Upper lobe of right lung (tissue), 1 donor: Measurements from ENCODE around the gene CTDSPL. TPM values are rescaled to one million over a fixed set of nuclear protein-coding genes. Genes with fewer than 3 reads are reported as not detected.

Experiments used
- ATAC-seq: fragments of 200-7000 bp; cut with Tn5 transposase; one replicate; pipeline ENCODE4 v1.9.1; 2020; ENCODE audit warnings: mild to moderate bottlenecking, moderate library complexity
- DNase-seq: peaks from one replicate; pipeline ENCODE4 v3.0.0-alpha.2; 2020
- H3K27ac ChIP-seq: fragments of 200-600 bp; one replicate; pipeline ENCODE4 v1.8.0; 2022
- H3K27me3 ChIP-seq: fragments of 200-600 bp; one replicate; pipeline ENCODE4 v1.8.0; 2022; ENCODE audit warnings: mild to moderate bottlenecking
- H3K36me3 ChIP-seq: fragments of 200-600 bp; one replicate; pipeline ENCODE4 v1.8.0; 2022
- H3K4me1 ChIP-seq: fragments of 200-600 bp; one replicate; pipeline ENCODE4 v1.8.0; 2022
- H3K4me3 ChIP-seq: fragments of 200-600 bp; one replicate; pipeline ENCODE4 v1.8.0; 2022; ENCODE audit warnings: mild to moderate bottlenecking
- H3K9me3 ChIP-seq: fragments of 200-600 bp; one replicate; pipeline ENCODE4 v1.8.0; 2022
- intact Hi-C: fragments of 100-400 bp; cut with DNase I; formaldehyde crosslinking; loops from one replicate; pipeline ENCODE4 v1.11.0; 2022
- total RNA-seq: library from RNA; stranded (reverse); fragmentation: NEBNext Ultra II Directional; extraction: Animal tissue kit (Norgen Biotek cat#: 25700); gene quantifications from one replicate; pipeline ENCODE4 v1.2.1, GENCODE V29; 2021
- TF ChIP-seq, protein P1 (sequence below): fragments of 200-600 bp; IDR thresholded peaks from one replicate; pipeline ENCODE4 v1.8.0; 2022; ENCODE audit warnings: antibody characterized with exemption
- donor health status: DM: no; HTN: yes; CAD: no; lungs with severe emphysema.

Gene CTDSPL
- total RNA-seq, 1 donor from 2014 or later, result 78.6 TPM

DNA sequence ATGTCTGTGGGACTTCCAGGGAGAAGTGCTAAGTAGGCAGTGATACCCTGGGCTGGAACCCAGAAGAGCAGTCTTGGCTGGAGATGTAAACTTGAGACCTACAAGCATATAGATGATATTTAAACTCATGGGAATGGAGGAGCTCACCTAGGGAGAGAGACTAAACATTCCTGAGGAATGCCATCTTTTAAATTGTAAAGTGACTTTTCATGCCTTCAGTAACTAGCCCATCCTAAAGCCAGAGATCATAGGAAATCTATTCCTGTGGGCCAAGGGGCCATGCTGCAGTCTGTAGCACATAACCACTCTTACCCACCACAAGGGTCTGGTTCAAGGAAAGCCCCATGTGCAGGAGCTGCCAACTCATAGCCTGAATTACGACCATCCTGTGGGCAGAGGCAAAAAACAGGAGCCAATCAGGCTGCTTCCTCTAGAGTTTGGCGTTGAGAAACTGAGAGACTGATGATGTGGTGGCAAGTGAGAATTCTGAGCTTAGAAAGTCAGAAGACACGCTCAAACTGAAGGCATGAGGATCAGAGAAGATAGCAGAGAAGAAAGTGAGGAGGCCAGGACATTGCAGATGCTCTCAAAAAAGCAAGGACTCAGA, 37.5 kb downstream of the CTDSPL start:
- H3K4me1 ChIP-seq, result peaks cover 51% of the 10 kb centered on the region
- ATAC-seq, result no peak

DNA sequence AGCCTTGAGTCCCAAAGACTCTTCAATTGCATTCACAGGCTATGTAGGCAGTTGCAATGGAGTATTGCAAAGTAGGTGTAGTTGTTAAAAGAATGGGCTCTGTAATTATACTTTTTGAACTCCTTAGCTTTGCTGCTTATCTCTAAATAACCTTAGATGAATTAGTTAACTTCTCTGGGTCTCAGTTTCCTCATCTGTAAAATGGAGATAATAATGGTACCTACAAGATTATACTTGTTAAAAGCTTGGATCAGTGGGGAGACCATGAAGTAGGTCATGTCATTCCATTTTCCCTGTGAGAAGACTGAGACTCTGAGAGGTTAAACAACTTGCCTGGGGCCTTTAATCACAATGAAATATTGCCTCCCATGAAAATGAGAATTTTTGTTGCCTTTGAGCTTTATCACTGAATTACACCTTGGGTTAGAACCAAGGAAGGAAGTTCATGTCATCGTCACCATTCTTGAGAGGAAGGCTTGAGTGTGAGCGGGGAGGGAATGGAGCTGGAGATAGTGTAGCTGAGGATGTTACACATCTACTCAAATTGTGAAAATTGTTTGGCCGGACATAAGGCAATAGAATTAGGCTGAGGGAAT, 38.1 kb downstream of the CTDSPL start:
- DNase-seq (no peak), ATAC-seq (no peak)
- H3K27ac ChIP-seq, result no peak overlapping the region
- no peaks in the 10 kb centered on the region for H3K36me3 ChIP-seq
- intact Hi-C loops, result no loop called here
- TF ChIP-seq, protein P1, sequence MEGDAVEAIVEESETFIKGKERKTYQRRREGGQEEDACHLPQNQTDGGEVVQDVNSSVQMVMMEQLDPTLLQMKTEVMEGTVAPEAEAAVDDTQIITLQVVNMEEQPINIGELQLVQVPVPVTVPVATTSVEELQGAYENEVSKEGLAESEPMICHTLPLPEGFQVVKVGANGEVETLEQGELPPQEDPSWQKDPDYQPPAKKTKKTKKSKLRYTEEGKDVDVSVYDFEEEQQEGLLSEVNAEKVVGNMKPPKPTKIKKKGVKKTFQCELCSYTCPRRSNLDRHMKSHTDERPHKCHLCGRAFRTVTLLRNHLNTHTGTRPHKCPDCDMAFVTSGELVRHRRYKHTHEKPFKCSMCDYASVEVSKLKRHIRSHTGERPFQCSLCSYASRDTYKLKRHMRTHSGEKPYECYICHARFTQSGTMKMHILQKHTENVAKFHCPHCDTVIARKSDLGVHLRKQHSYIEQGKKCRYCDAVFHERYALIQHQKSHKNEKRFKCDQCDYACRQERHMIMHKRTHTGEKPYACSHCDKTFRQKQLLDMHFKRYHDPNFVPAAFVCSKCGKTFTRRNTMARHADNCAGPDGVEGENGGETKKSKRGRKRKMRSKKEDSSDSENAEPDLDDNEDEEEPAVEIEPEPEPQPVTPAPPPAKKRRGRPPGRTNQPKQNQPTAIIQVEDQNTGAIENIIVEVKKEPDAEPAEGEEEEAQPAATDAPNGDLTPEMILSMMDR, result no peak
- H3K9me3 ChIP-seq, result no peaks in the 10 kb centered on the region
- no peak overlapping the region for H3K4me3 ChIP-seq
- H3K4me1 ChIP-seq, result peaks cover 58% of the 10 kb centered on the region
- H3K27me3 ChIP-seq, result no peaks in the 10 kb centered on the region

More for the DNA sequence above, 37.5 kb downstream of the CTDSPL start:
- Histone ChIP-seq H3K9me3 (no peaks in the 10 kb centered on the region), H3K27ac (no peak overlapping the region), H3K36me3 (no peaks in the 10 kb centered on the region), H3K27me3 (no peaks in the 10 kb centered on the region), H3K4me3 (no peak overlapping the region)
- TF ChIP-seq, protein P1, result no peak
- intact Hi-C loops, result no loop called here
- no peak for DNase-seq

GRCh38 chr3:37901721-37902120, 40.0 kb downstream of the CTDSPL start:
- intact Hi-C loops, result no loop called here
- Histone ChIP-seq H3K4me3 (no peak overlapping the region), H3K9me3 (no peaks in the 10 kb centered on the region), H3K36me3 (no peaks in the 10 kb centered on the region), H3K27me3 (no peaks in the 10 kb centered on the region), H3K4me1 (peaks cover 62% of the 10 kb centered on the region), H3K27ac (no peak overlapping the region)
- ATAC-seq (no peak), DNase-seq (no peak)
- TF ChIP-seq, protein P1, result no peak

DNA sequence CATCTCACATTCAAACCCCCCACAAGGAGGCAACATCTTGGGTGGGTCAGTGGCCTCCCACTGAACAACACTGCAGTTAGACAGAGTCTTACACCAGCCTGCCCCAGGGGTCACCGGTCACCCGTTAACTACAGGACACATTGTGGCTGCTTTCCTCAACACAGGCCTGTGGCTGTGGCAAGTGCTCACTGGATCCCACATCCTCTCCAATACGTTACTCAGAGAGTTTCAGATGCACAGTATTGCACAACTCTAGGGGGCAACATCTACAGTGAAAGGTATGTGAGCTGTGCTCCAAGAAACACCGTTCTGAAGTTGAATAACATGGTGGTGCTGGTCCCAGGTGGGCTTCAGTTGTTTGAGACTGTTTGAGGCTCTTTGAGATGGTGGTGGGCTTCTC, 41.0 kb downstream of the CTDSPL start:
- ATAC-seq (no peak), DNase-seq (no peak)
- intact Hi-C loops, result no loop called here
- H3K9me3 ChIP-seq, result no peaks in the 10 kb centered on the region
- no peaks in the 10 kb centered on the region for H3K27me3 ChIP-seq
- H3K4me1 ChIP-seq, result peaks cover 62% of the 10 kb centered on the region
- no peaks in the 10 kb centered on the region for H3K36me3 ChIP-seq
- H3K4me3 ChIP-seq, result no peak overlapping the region
- TF ChIP-seq, protein P1, result no peak
- no peak overlapping the region for H3K27ac ChIP-seq

DNA sequence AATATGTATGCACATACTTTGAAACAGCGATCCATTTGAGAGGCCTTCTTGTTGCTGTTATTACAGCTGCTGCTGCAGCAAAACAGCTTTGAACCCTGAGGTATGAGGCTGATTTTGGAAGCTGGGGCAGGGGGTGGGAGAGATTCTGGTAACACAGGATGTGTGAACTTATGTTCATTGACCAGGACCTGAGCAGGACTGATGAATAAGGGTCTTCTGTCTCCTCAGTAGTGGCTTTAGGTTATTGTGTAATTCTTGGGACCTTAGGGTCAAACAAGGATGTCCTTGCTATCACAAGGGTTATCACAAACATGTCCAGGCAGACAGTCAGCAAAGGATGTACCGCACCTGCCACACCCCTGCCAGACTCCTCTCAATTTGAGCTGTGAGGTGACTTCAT, 41.6 kb downstream of the CTDSPL start:
- intact Hi-C loops, result no loop called here
- Histone ChIP-seq H3K27me3 (no peaks in the 10 kb centered on the region), H3K4me1 (peaks cover 56% of the 10 kb centered on the region), H3K4me3 (no peak overlapping the region), H3K27ac (no peak overlapping the region), H3K36me3 (no peaks in the 10 kb centered on the region), H3K9me3 (no peaks in the 10 kb centered on the region)
- ATAC-seq (no peak), DNase-seq (no peak)
- TF ChIP-seq, protein P1, result no peak

DNA sequence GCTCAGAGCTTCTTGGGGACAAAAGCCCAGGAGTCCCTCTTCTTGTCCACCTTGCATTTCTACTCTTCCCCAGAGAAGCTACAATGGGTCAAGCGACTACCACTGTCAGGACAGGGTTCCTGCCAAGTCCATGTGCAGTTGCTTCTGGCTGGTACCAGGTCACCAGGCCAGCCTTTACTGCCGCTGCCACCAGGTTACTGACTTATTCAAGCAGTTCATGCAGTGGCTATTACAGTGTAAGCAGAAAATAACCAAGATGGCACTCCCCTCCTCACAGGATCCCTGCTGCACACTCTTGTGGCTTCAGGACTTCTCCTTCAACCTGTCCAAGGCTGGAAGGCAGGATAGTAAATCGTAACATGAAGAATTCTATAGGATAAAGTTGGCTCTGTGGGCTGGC, 42.1 kb downstream of the CTDSPL start:
- Histone ChIP-seq H3K36me3 (no peaks in the 10 kb centered on the region), H3K4me3 (no peak overlapping the region), H3K27me3 (no peaks in the 10 kb centered on the region), H3K27ac (no peak overlapping the region), H3K4me1 (peaks cover 52% of the 10 kb centered on the region), H3K9me3 (no peaks in the 10 kb centered on the region)
- ATAC-seq (no peak), DNase-seq (no peak)
- intact Hi-C loops, result no loop called here
- TF ChIP-seq, protein P1, result no peak
